ENCODE data around the gene KRTAP7-1. TPM values are rescaled to one million over a fixed set of nuclear protein-coding genes. Genes with fewer than 3 reads are reported as not detected.

Gene KRTAP7-1
- total RNA-seq, 4 donors from 2014 or later: not detected

- Histone ChIP-seq H3K36me3 (no peaks in the 10 kb centered on the region), H3K27me3 (no peaks in the 10 kb centered on the region), H3K4me3 (replicated peaks in 1 of 3) (no peak overlapping the region), H3K27ac (no peak overlapping the region), H3K9me3 (no peaks in the 10 kb centered on the region), H3K4me1 (no peaks in the 10 kb centered on the region)
- 85 to 93% methylated on average over 6 of the region's 6 CpGs for WGBS, 2 donors
- intact Hi-C loops (cut with DNase I): no loop called here
- no peak for DNase-seq
- TF ChIP-seq CTCF (IDR thresholded peaks at IDR 0.05) (no peak), POLR2A (IDR thresholded peaks at IDR 0.05) (no peak)
Observed at GRCh38 chr21:30838536-30838935, 9.0 kb upstream of the KRTAP7-1 start.

GRCh38 chr21:30831194-30831765, 1.7 kb upstream of the KRTAP7-1 start:
- 35 to 37% methylated on average over 6 of the region's 6 CpGs for WGBS, 2 donors
- TF ChIP-seq POLR2A (IDR thresholded peaks at IDR 0.05): no peak
- peak in 2 of 6 experiments; percentile 11 to 25 for TF ChIP-seq CTCF (IDR thresholded peaks at IDR 0.05)
- Histone ChIP-seq H3K4me1 (no peaks in the 10 kb centered on the region), H3K36me3 (no peaks in the 10 kb centered on the region), H3K27me3 (no peaks in the 10 kb centered on the region), H3K4me3 (replicated peaks in 1 of 3) (no peak overlapping the region), H3K27ac (no peak overlapping the region), H3K9me3 (no peaks in the 10 kb centered on the region)
- no peak for DNase-seq
- intact Hi-C loops (cut with DNase I): no loop called here

GRCh38 chr21:30818837-30819610, 10.5 kb downstream of the KRTAP7-1 start:
- TF ChIP-seq CTCF (IDR thresholded peaks at IDR 0.05): no peak
- intact Hi-C loops (cut with DNase I): no loop called here

GRCh38 chr21:30813174-30813573, 16.4 kb downstream of the KRTAP7-1 start, which contains the start of gene KRTAP8-1:
TSS of gene KRTAP8-1 (minus strand) at chr21:30813274. CDS start at chr21:30813220, 54 bp downstream.
- DNase-seq: no peak
- intact Hi-C loops (cut with DNase I): no loop called here
- Histone ChIP-seq H3K9me3 (no peaks in the 10 kb centered on the region), H3K36me3 (no peaks in the 10 kb centered on the region), H3K4me3 (replicated peaks in 1 of 3) (no peak within 1 kb of the TSS), H3K27ac (no peak within 1 kb of the TSS), H3K4me1 (no peaks in the 10 kb centered on the region), H3K27me3 (no peaks in the 10 kb centered on the region)
- WGBS, 2 donors: 97% methylated on average over 5 of the region's 5 CpGs
- TF ChIP-seq CTCF (IDR thresholded peaks at IDR 0.05) (no peak), POLR2A (IDR thresholded peaks at IDR 0.05) (no peak)

More at GRCh38 chr21:30818837-30819610, 10.5 kb downstream of the KRTAP7-1 start:
- Histone ChIP-seq H3K4me1 (no peaks in the 10 kb centered on the region), H3K27ac (no peak overlapping the region), H3K9me3 (no peaks in the 10 kb centered on the region), H3K4me3 (replicated peaks in 1 of 3) (no peak overlapping the region), H3K27me3 (no peaks in the 10 kb centered on the region), H3K36me3 (no peaks in the 10 kb centered on the region)
- 73 to 80% methylated on average over 7 of the region's 7 CpGs for WGBS, 2 donors
- no peak for DNase-seq

- intact Hi-C loops (cut with DNase I): no loop called here
- Histone ChIP-seq H3K9me3 (no peaks in the 10 kb centered on the region), H3K36me3 (no peaks in the 10 kb centered on the region), H3K4me1 (no peaks in the 10 kb centered on the region), H3K27ac (no peak overlapping the region), H3K27me3 (no peaks in the 10 kb centered on the region), H3K4me3 (replicated peaks in 1 of 3) (no peak overlapping the region)
- TF ChIP-seq POLR2A (IDR thresholded peaks at IDR 0.05) (no peak), CTCF (IDR thresholded peaks at IDR 0.05) (no peak)
- DNase-seq: no peak
- 91 to 92% methylated on average over 1 of the region's 1 CpG for WGBS, 2 donors
Observed at GRCh38 chr21:30800605-30801004, 29.0 kb downstream of the KRTAP7-1 start.

Data from thyroid gland (tissue), 4 donors.